Activated B cell treated with CpG ODN at 0.5 μM for 24 hours (primary cell): ENCODE results near the gene FIBCD1. TPM values are rescaled to one million over a fixed set of nuclear protein-coding genes. Genes with fewer than 3 reads are reported as not detected.

ENCODE experiments used
- ATAC-seq: fragments of 200-7000 bp; cut with Tn5 transposase; one replicate; pipeline ENCODE4 v1.10.0; 2021; ENCODE audit warnings: low read depth, mild to moderate bottlenecking, moderate library complexity
- CTCF ChIA-PET: fragments of 350-600 bp; sonication (Branson Sonifier 250); formaldehyde crosslinking; loops from one replicate; lab custom pipeline; 2021; ENCODE audit warnings: antibody characterized with exemption; lab: Charles Lee
- POLR2A ChIA-PET: fragments of 350-600 bp; sonication (Branson Sonifier 250); formaldehyde crosslinking; loops from one replicate; lab custom pipeline; 2021; ENCODE audit warnings: antibody characterized with exemption; lab: Charles Lee
- DNase-seq: peaks from one replicate; pipeline ENCODE4 v3.0.0; 2022
- H3K27ac Mint-ChIP-seq: one replicate; pipeline ENCODE4 v1.8.0; 2020; ENCODE audit warnings: mixed read lengths
- H3K27me3 Mint-ChIP-seq: one replicate; pipeline ENCODE4 v1.8.0; 2021; ENCODE audit warnings: mixed read lengths
- H3K36me3 Mint-ChIP-seq: one replicate; pipeline ENCODE4 v1.8.0; 2021; ENCODE audit warnings: low read depth, mixed read lengths
- H3K4me1 Mint-ChIP-seq: one replicate; pipeline ENCODE4 v1.8.0; 2021; ENCODE audit warnings: mixed read lengths
- H3K4me3 Mint-ChIP-seq: one replicate; pipeline ENCODE4 v1.8.0; 2020; ENCODE audit warnings: mild to moderate bottlenecking, mixed read lengths
- H3K9me3 Mint-ChIP-seq: one replicate; pipeline ENCODE4 v1.8.0; 2020; ENCODE audit warnings: mixed read lengths
- intact Hi-C: fragments of 100-400 bp; cut with micrococcal nuclease; formaldehyde crosslinking; loops from one replicate; pipeline ENCODE4 v1.15.1; 2024
- total RNA-seq: library from RNA; stranded (reverse); gene quantifications from 2 replicates; pipeline ENCODE4 v1.2.3, GENCODE V29; 2022
- TF ChIP-seq, protein P1 (sequence below): fragments of 200-600 bp; IDR thresholded peaks from one replicate; pipeline ENCODE4 v1.8.0; 2022; ENCODE audit warnings: antibody characterized with exemption, mild to moderate bottlenecking

Gene FIBCD1
- total RNA-seq, 1 donor from 2014 or later, result not detected

DNA sequence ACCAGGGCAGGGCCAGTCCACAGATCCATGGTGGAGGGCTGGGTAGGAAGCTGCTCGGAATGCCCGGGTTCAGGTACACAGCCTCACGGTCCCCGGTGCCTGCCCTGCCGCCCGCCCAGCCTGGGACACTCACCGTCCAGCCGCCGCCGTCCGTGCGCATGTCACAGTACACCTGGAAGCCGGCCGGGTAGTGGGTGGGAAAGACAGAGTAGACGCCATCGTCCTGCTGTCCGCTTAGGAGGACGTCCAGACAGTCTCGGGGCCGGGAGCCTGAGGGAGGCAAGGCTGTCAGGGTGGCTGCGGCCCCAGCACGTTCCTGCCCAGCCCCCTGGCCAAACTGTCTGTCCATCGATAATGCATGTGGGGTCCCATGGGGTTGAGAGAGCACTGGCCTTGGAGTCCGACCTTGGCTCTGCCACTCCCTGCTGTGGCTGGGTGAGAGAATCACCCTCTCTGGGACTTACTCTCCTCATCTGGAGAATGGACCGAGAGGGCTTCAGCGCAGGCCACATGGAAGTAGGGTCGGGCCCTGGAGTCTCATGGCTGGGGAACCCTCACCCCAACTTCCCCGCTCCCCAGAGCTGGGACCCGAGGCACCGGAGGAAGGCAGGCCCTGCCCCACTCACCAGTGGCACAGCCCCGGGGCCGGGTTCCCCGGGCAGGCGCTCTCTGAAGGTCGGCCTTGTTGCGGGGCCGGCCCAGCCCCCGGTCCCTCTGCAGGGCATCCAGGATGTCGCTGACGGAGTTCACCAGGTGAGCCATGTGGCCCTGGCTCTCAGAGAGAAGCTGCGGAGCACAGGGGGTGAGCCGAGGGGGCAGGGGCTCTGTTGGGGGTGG lies 15.2 kb downstream of the FIBCD1 start:
- ChIA-PET POLR2A (no interaction called here), CTCF (no interaction called here)
- H3K9me3 Mint-ChIP-seq, result no peaks in the 10 kb centered on the region
- H3K4me1 Mint-ChIP-seq, result peaks cover 12% of the 10 kb centered on the region
- TF ChIP-seq, protein P1, sequence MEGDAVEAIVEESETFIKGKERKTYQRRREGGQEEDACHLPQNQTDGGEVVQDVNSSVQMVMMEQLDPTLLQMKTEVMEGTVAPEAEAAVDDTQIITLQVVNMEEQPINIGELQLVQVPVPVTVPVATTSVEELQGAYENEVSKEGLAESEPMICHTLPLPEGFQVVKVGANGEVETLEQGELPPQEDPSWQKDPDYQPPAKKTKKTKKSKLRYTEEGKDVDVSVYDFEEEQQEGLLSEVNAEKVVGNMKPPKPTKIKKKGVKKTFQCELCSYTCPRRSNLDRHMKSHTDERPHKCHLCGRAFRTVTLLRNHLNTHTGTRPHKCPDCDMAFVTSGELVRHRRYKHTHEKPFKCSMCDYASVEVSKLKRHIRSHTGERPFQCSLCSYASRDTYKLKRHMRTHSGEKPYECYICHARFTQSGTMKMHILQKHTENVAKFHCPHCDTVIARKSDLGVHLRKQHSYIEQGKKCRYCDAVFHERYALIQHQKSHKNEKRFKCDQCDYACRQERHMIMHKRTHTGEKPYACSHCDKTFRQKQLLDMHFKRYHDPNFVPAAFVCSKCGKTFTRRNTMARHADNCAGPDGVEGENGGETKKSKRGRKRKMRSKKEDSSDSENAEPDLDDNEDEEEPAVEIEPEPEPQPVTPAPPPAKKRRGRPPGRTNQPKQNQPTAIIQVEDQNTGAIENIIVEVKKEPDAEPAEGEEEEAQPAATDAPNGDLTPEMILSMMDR, result no peak
- H3K4me3 Mint-ChIP-seq, result no peak overlapping the region
- no peak overlapping the region for H3K27ac Mint-ChIP-seq
- H3K27me3 Mint-ChIP-seq, result peaks cover 32% of the 10 kb centered on the region
- no peaks in the 10 kb centered on the region for H3K36me3 Mint-ChIP-seq
- ATAC-seq (no peak), DNase-seq (no peak)
- intact Hi-C loops, result no loop called here

DNA sequence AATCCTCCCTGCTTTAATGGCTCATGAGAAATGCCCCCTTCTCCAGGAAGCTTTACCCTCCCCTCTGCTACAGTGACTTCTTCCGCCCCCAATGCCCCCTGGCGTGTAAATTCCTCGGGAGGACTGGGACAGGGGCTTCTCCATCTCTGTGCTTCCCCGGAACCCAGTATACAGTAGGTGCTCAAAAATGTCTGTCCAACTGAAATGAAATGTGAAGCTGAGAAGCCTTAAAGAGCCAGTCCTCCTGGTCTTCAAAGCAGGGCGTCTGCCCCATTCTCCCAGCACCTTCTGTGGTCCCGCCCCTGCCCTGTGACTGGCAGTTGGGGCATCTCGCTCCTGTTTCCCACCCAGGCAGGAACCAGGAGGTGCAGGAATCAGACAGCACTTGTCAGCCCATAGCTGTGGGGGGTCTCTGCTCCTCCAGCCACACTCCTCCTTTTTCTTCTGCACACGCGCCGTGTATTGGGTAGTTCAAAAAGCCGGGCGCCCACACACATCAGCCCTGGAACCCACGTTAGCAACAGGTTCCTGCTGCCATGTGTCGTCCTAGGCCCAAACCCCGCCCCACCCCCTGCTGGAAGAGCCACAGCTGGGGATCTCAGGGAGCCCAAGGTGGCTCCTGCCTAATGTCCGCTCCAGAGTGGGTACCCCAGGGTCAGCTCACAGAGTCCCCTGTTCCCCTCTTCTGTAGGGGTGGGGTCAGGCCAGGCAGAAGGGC lies 16.0 kb downstream of the FIBCD1 start:
- Mint-ChIP-seq H3K36me3 (no peaks in the 10 kb centered on the region), H3K27ac (no peak overlapping the region), H3K9me3 (no peaks in the 10 kb centered on the region), H3K4me3 (no peak overlapping the region), H3K27me3 (peaks cover 33% of the 10 kb centered on the region), H3K4me1 (peaks cover 11% of the 10 kb centered on the region)
- TF ChIP-seq, protein P1, result no peak
- intact Hi-C loops, result no loop called here
- POLR2A ChIA-PET, result no interaction called here
- DNase-seq (no peak), ATAC-seq (no peak)
- CTCF ChIA-PET, result no interaction called here

DNA sequence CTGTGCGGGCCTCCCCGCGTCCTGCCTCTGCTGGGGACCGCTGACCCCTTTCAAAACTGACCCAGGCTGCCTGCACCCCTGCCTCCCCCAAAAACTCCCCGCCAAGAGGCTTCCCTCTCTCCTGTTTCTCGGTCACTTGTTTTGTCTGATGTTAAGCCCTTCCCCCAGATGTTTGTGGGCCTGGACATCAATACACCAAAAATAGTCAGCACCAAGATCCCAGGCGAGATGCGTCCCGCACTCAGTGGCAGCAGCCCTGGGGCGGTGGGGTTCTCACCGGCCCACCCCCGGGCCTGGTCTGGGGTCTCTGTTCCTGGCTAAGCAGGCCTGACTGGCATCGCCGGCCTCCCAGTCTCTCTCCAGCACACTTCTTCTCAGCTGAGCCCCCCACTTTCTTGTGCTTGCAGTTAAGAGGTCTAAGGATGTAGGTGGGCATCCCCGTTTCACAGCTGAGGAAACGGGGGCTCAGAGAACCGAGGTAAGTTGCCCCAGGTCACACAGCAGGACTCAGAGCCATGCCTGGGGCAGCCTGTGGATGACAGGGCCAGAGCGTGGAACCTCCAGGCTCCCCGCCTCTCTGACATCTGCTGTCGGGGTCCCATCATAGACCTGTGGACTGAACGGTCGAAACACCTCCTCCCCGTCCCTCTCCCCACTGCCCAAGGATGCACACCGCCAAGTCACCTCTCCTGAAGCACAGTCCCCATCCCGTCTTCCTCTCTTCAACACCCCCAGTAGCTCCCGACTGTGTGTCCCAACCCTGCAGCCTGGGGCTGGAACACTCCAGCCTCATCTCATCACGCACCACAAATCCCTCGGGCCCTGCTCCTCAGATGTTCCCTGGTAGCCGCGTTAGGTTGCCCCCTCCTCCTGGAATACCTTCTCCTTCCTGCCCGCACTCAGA lies 16.8 kb downstream of the FIBCD1 start:
- intact Hi-C loops, result no loop called here
- ATAC-seq (no peak), DNase-seq (no peak)
- TF ChIP-seq, protein P1, result no peak
- H3K27ac Mint-ChIP-seq, result no peak overlapping the region
- peaks cover 7% of the 10 kb centered on the region for H3K4me1 Mint-ChIP-seq
- H3K4me3 Mint-ChIP-seq, result no peak overlapping the region
- H3K9me3 Mint-ChIP-seq, result no peaks in the 10 kb centered on the region
- ChIA-PET CTCF (no interaction called here), POLR2A (no interaction called here)
- H3K36me3 Mint-ChIP-seq, result no peaks in the 10 kb centered on the region
- H3K27me3 Mint-ChIP-seq, result peaks cover 29% of the 10 kb centered on the region

DNA sequence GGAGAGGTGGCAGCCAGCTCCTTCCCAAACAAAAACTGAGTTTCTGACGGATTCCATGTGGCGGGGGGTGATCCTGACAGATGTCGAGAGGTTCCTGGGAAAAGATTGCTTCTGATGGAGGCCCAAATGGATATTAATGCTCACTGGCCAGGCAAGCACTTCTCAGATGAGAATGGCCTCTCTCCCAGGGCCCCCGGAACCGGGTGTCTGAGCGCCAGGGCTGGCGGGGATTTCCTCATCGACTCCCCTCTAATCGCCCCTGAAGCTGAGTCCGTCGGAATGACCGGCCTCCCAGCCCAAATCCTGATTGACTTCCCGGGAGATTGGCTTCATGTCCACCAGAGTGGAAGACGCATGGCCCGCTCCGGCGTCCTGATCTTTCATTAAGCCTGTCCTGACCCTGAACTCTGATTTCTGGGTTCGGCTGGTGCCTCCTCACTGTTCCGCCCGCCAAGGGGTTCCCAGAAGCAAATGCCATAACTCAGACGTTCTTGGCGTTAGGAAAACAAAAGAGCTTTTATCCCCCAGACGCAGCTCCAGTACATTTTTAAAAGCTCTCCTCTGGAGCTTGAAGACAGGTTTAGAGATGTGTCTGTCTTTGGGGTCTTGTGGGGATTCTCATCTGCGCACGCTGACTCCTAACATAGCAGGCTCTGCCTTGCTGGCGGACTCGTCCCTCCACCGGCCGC lies 17.6 kb downstream of the FIBCD1 start:
- no peaks in the 10 kb centered on the region for H3K36me3 Mint-ChIP-seq
- no peaks in the 10 kb centered on the region for H3K9me3 Mint-ChIP-seq
- DNase-seq (no peak), ATAC-seq (no peak)
- ChIA-PET CTCF (no interaction called here), POLR2A (no interaction called here)
- H3K4me1 Mint-ChIP-seq, result peaks cover 7% of the 10 kb centered on the region
- H3K27ac Mint-ChIP-seq, result no peak overlapping the region
- no peak overlapping the region for H3K4me3 Mint-ChIP-seq
- H3K27me3 Mint-ChIP-seq, result peaks cover 28% of the 10 kb centered on the region
- TF ChIP-seq, protein P1, result no peak
- intact Hi-C loops, result no loop called here
